ENCODE results near the gene KLHL2. TPM values are rescaled to one million over a fixed set of nuclear protein-coding genes. Genes with fewer than 3 reads are reported as not detected.
"Not testable (repeated sequence)": the region's sequence is repeated elsewhere in the genome, so short reads cannot be mapped to it uniquely, and the experiment has no call there.

KLHL2 gene, protein sequence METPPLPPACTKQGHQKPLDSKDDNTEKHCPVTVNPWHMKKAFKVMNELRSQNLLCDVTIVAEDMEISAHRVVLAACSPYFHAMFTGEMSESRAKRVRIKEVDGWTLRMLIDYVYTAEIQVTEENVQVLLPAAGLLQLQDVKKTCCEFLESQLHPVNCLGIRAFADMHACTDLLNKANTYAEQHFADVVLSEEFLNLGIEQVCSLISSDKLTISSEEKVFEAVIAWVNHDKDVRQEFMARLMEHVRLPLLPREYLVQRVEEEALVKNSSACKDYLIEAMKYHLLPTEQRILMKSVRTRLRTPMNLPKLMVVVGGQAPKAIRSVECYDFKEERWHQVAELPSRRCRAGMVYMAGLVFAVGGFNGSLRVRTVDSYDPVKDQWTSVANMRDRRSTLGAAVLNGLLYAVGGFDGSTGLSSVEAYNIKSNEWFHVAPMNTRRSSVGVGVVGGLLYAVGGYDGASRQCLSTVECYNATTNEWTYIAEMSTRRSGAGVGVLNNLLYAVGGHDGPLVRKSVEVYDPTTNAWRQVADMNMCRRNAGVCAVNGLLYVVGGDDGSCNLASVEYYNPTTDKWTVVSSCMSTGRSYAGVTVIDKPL
- 22.1 and 22.3 TPM in 2 replicates for total RNA-seq
- long read RNA-seq, partial matches to known transcripts = 6 of 12 reads
- long read RNA-seq, other reads (novel, unspliced or antisense) = 5 of 12 reads

DNA sequence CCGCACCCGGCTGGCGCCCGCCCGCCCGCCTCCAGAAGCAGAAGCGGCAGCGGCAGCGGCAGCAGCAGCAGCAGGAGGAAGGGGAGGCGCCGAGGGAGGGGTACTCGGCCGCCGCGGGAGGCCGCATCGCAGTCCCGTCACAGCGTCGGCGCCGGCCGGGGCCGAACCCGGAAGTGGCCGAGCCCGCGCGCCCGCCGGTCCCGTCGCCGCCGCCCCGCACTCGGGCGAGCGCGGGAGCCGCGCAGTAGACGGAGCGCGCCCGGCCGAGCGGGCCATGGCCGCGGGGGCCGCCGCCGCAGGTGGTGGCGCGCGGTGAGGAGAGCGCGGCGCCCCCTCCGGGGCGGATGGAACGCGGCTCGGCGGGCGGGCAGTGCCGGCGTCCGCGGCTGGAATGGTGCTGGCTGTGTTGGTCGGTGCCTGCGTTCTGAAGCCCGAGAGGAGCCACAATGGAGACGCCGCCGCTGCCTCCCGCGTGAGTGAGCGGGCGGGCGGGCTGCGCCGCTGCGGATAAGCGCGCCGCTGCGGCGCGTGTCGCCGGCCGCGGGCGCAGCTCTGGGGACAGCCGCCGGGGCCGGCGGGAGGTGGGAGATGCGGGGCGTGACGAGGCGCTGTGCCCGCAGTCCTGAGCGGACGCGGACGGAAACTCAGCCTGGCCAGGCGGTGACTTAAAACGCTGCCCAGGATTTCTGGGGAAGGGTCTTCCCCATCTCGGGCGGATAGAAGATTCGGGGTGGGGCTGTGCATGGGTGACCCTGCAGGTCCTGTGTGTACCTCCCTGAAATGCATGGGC lies at the start of gene KLHL2:
KLHL2 (plus strand) TSS at position 131 of the 790 bp plus-strand sequence; CDS start at position 447, 316 bp downstream.
- Mint-ChIP-seq H3K4me3 (ENCODE audit: low read depth) (peak within 1 kb of the TSS; percentile 85), H3K36me3 (ENCODE audit: insufficient read depth) (no peaks in the 10 kb centered on the region), H3K27me3 (peaks cover 7% of the 10 kb centered on the region), H3K27ac (peak within 1 kb of the TSS; percentile 91), H3K4me1 (ENCODE audit: low read depth) (peaks cover 29% of the 10 kb centered on the region), H3K9me3 (ENCODE audit: low read depth) (no peaks in the 10 kb centered on the region)
- DNase-seq (ENCODE audit: low spot score, unreplicated experiment) = peak; percentile 61
- TF ChIP-seq, protein P1, sequence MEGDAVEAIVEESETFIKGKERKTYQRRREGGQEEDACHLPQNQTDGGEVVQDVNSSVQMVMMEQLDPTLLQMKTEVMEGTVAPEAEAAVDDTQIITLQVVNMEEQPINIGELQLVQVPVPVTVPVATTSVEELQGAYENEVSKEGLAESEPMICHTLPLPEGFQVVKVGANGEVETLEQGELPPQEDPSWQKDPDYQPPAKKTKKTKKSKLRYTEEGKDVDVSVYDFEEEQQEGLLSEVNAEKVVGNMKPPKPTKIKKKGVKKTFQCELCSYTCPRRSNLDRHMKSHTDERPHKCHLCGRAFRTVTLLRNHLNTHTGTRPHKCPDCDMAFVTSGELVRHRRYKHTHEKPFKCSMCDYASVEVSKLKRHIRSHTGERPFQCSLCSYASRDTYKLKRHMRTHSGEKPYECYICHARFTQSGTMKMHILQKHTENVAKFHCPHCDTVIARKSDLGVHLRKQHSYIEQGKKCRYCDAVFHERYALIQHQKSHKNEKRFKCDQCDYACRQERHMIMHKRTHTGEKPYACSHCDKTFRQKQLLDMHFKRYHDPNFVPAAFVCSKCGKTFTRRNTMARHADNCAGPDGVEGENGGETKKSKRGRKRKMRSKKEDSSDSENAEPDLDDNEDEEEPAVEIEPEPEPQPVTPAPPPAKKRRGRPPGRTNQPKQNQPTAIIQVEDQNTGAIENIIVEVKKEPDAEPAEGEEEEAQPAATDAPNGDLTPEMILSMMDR (IDR thresholded peaks at IDR 0.05; ENCODE audit: unreplicated experiment) = peak; percentile 12

DNA sequence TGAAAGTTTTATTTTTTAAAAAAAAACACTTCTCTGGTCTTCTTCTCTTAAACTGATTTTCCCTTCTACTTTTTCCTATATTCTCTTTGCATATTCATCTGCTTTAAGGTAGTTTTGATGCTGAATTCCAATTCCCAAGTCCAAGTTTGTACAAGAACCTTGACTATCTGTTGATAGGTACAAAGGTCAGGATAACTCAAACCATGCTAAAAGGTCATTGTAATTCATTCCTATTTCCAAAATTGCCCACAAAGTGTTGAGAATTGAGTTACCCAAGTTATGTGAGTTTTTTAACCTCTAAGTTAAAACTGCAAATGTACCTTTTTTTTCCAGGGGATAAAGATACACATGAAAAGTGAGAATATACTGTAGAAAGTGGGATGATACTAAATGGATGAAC lies 48.6 kb upstream of the KLHL2 start:
- TF ChIP-seq, protein P1 (IDR thresholded peaks at IDR 0.05; ENCODE audit: unreplicated experiment) = no peak
- H3K9me3 Mint-ChIP-seq (ENCODE audit: low read depth) = peaks cover 12% of the 10 kb centered on the region
- H3K4me3 Mint-ChIP-seq (ENCODE audit: low read depth) = no peak overlapping the region
- H3K4me1 Mint-ChIP-seq (ENCODE audit: low read depth) = peaks cover 5% of the 10 kb centered on the region
- H3K27ac Mint-ChIP-seq = no peak overlapping the region
- no peaks in the 10 kb centered on the region for H3K27me3 Mint-ChIP-seq
- H3K36me3 Mint-ChIP-seq (ENCODE audit: insufficient read depth) = no peaks in the 10 kb centered on the region
- no peak for DNase-seq (ENCODE audit: low spot score, unreplicated experiment)

DNA sequence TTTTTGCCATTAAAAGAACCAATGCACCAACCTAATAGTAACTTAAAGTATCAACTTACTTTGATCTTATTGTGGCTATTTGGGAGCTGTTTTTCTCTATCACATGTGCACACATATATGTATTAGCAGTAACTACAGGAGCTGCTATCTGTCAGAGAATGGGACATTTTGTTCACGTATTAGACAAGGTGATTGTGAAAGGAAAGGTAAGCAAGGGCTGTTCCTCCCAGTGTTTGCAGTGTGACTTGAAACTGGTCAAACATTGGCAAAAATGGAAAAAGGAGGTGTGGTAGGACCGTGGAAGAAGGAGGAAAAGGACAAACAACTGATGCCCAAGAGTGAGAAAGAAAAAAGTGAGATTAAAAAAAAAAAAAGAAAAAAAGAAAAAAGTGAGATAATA lies 43.1 kb upstream of the KLHL2 start:
- Mint-ChIP-seq H3K4me3 (ENCODE audit: low read depth) (no peak overlapping the region), H3K27ac (no peak overlapping the region), H3K9me3 (ENCODE audit: low read depth) (peaks cover 9% of the 10 kb centered on the region), H3K36me3 (ENCODE audit: insufficient read depth) (no peaks in the 10 kb centered on the region), H3K4me1 (ENCODE audit: low read depth) (peaks cover 2% of the 10 kb centered on the region), H3K27me3 (no peaks in the 10 kb centered on the region)
- DNase-seq (ENCODE audit: low spot score, unreplicated experiment) = no peak
- TF ChIP-seq, protein P1 (IDR thresholded peaks at IDR 0.05; ENCODE audit: unreplicated experiment) = no peak

DNA sequence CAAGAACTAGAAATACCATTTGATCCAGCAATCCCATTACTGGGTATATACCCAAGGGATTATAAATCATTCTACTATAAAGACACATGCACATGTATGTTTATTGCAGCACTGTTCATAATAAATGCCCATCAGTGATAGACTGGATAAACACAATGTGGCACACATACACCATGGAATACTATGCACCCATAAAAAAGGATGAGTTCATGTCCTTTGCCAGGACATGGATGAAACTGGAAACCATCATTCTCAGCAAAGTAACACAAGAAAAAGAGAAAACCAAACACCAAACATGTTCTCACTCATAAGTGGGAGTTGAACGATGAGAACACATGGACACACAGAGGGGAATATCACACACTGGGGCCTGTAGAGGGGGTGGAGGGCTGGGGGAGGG lies 40.5 kb upstream of the KLHL2 start:
- not testable (repeated sequence) for H3K36me3 Mint-ChIP-seq (ENCODE audit: insufficient read depth); DNase-seq (ENCODE audit: low spot score, unreplicated experiment); H3K4me1 Mint-ChIP-seq (ENCODE audit: low read depth); H3K27ac Mint-ChIP-seq; H3K27me3 Mint-ChIP-seq; H3K4me3 Mint-ChIP-seq (ENCODE audit: low read depth); H3K9me3 Mint-ChIP-seq (ENCODE audit: low read depth)

DNA sequence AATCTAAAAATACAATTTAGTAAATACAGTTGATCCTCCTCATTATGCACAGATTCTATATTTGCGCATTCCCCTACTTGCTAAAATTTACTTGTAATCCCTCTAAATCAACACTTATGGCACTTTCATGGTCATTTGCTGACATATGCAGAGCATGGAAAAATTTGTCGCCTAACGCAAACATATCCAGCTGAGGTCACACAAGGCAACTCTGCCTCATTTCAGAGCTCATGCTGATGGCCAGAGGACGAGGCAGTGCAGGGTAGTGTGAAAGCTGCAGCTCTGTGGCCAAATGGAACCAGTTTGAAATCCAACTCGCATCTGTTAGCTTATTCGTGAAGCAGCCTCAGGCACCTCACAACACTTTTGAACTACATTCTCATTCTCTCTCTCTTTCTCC lies 39.7 kb upstream of the KLHL2 start:
- Mint-ChIP-seq H3K36me3 (ENCODE audit: insufficient read depth) (no peaks in the 10 kb centered on the region), H3K4me3 (ENCODE audit: low read depth) (no peak overlapping the region), H3K9me3 (ENCODE audit: low read depth) (peaks cover 9% of the 10 kb centered on the region), H3K27me3 (no peaks in the 10 kb centered on the region), H3K27ac (no peak overlapping the region), H3K4me1 (ENCODE audit: low read depth) (peaks cover 2% of the 10 kb centered on the region)
- DNase-seq (ENCODE audit: low spot score, unreplicated experiment) = no peak
- TF ChIP-seq, protein P1 (IDR thresholded peaks at IDR 0.05; ENCODE audit: unreplicated experiment) = no peak
